Endothelial cell of umbilical vein (primary cell): ENCODE data around the gene SLC6A9. TPM values are rescaled to one million over a fixed set of nuclear protein-coding genes. Genes with fewer than 3 reads are reported as not detected.

Source experiments
- BruUV-seq: library from RNA; stranded (reverse); fragments of 400-500 nt; replicated peaks from 2 replicates; lab custom pipeline; 2021; lab: Mats Ljungman, UMichigan
- CTCF ChIA-PET: fragments of 300-600, 350-600 bp; sonication (Branson Sonifier 250); formaldehyde crosslinking; loops from one replicate; lab custom pipeline; 2021; ENCODE audit warnings: antibody characterized with exemption, inconsistent platforms; lab: Charles Lee
- POLR2A ChIA-PET: fragments of 300-600, 350-600 bp; sonication (Branson Sonifier 250); formaldehyde crosslinking; loops from one replicate; lab custom pipeline; 2021; ENCODE audit warnings: antibody characterized with exemption, inconsistent platforms; lab: Charles Lee
- DNase-seq: peaks from one replicate; pipeline ENCODE4 v3.0.0-alpha.2; 2011; ENCODE audit warnings: low read depth, low spot score
- FAIRE-seq: peaks from 2 replicates; lab custom pipeline; 2011; peaks lifted over from hg19 to GRCh38; lab: Jason Lieb, UNC
- H2AFZ ChIP-seq: 2 replicates; pipeline ENCODE4 v1.6.0; 2012; ENCODE audit warnings: low read depth, low read length, control low read depth, inconsistent platforms
- H3K27ac ChIP-seq: 2 replicates; pipeline ENCODE4 v1.5.1; 2011; ENCODE audit warnings: low read depth, mild to moderate bottlenecking, control low read depth, low read length, moderate library complexity; ENCODE audit not compliant: insufficient read depth
- H3K27me3 ChIP-seq, 2 experiments: 2 replicates each; pipeline versions ENCODE4 v1.6.0 to v1.6.1; 2011; ENCODE audit warnings: low read length in 2 of 2, mixed read lengths in 1 of 2; ENCODE audit not compliant: control insufficient read depth in 2 of 2, insufficient read depth in 2 of 2
- H3K36me3 ChIP-seq, 2 experiments: 2 replicates in 1 of 2; 3 replicates in 1 of 2; pipeline ENCODE4 v1.5.1; 2011; ENCODE audit warnings: low read length in 2 of 2, mild to moderate bottlenecking in 1 of 2, moderate library complexity in 1 of 2; ENCODE audit not compliant: control insufficient read depth in 2 of 2, insufficient read depth in 2 of 2; ENCODE audit errors: extremely low read depth in 1 of 2
- H3K4me1 ChIP-seq: 3 replicates; pipeline ENCODE4 v1.5.1; 2011; ENCODE audit warnings: mild to moderate bottlenecking, low read length; ENCODE audit not compliant: control insufficient read depth, insufficient read depth; ENCODE audit errors: extremely low read depth
- H3K4me2 ChIP-seq: 2 replicates; pipeline ENCODE4 v1.6.1; 2011; ENCODE audit warnings: low read length, control low read depth, mixed read lengths; ENCODE audit not compliant: insufficient read depth
- H3K4me3 ChIP-seq, 3 experiments: fragments of 200-600 bp in 1 of 3; sonication (generic), shearing (Covaris generic) in 1 of 3; replicated peaks in 1 of 3; 2 replicates each; pipeline ENCODE4 v1.5.1; 2011 to 2016; ENCODE audit warnings: control low read depth in 3 of 3, low read length in 3 of 3, mild to moderate bottlenecking in 2 of 3, inconsistent platforms in 1 of 3, low read depth in 1 of 3, moderate library complexity in 1 of 3; ENCODE audit not compliant: insufficient read depth in 1 of 3
- H3K79me2 ChIP-seq: 2 replicates; pipeline ENCODE4 v1.6.0; 2012; ENCODE audit warnings: low read length, inconsistent platforms; ENCODE audit not compliant: control insufficient read depth, insufficient read depth
- H3K9ac ChIP-seq: replicated peaks from 2 replicates; pipeline ENCODE3; 2011; ENCODE audit warnings: low read length, control low read depth; ENCODE audit not compliant: insufficient read depth; ENCODE audit errors: extremely low read depth
- H3K9me1 ChIP-seq: replicated peaks from 3 replicates; pipeline ENCODE4 v1.6.0; 2011; ENCODE audit warnings: mild to moderate bottlenecking, low read length; ENCODE audit not compliant: control insufficient read depth, insufficient read depth; ENCODE audit errors: extremely low read depth
- H3K9me3 ChIP-seq: replicated peaks from 2 replicates; pipeline ENCODE4 v1.5.1; 2012; ENCODE audit warnings: low read length, inconsistent platforms; ENCODE audit not compliant: control insufficient read depth, insufficient read depth
- H4K20me1 ChIP-seq: replicated peaks from 2 replicates; pipeline ENCODE3; 2011; ENCODE audit warnings: mild to moderate bottlenecking, low read length; ENCODE audit not compliant: control insufficient read depth, insufficient read depth; ENCODE audit errors: extremely low read depth
- EZH2 ChIP-seq: IDR thresholded peaks from 2 replicates; pipeline ENCODE4 v1.6.1; 2012; ENCODE audit warnings: borderline replicate concordance, low read depth, mild to moderate bottlenecking, moderate library complexity, low read length, inconsistent platforms; ENCODE audit not compliant: severe bottlenecking
- FOS ChIP-seq: IDR thresholded peaks from 2 replicates; pipeline ENCODE4 v1.6.1; 2011; ENCODE audit warnings: mild to moderate bottlenecking, low read length, moderate library complexity, borderline replicate concordance; ENCODE audit not compliant: insufficient read depth
- GATA2 ChIP-seq: IDR thresholded peaks from 2 replicates; pipeline ENCODE4 v1.7.0; 2011; ENCODE audit warnings: low read depth, mild to moderate bottlenecking, moderate library complexity, mixed read lengths, low read length; ENCODE audit not compliant: insufficient read length, insufficient read depth
- JUN ChIP-seq: IDR thresholded peaks from 2 replicates; pipeline ENCODE4 v1.6.1; 2011; ENCODE audit warnings: borderline replicate concordance, low read depth; ENCODE audit not compliant: insufficient read length, insufficient read depth
- MYC ChIP-seq: IDR thresholded peaks from one replicate; pipeline ENCODE4 v1.6.1; 2011; ENCODE audit warnings: mild to moderate bottlenecking, low read depth, low read length
- POLR2A ChIP-seq: IDR thresholded peaks from 2 replicates; pipeline ENCODE4 v1.6.1; 2012; ENCODE audit warnings: low read depth, mild to moderate bottlenecking, control low read depth, low read length
- POLR2AphosphoS5 ChIP-seq: IDR thresholded peaks from 2 replicates; pipeline ENCODE4 v1.6.1; 2012; ENCODE audit warnings: low read depth, mild to moderate bottlenecking, control low read depth, low read length, moderate library complexity; ENCODE audit not compliant: insufficient read depth
- dilution Hi-C: fragments of 300-500 bp; cut with MboI; formaldehyde crosslinking; loops from one replicate; pipeline ENCODE4 v1.15.0; 2019; ENCODE audit warnings: low sequenced_read_pairs; ENCODE audit not compliant: extremely low pct_ligation_motif_present
- intact Hi-C: fragments of 100-400 bp; cut with micrococcal nuclease; formaldehyde crosslinking; loops from one replicate; pipeline ENCODE4 v1.10.0; 2022
- polyA plus RNA-seq, 4 experiments: library from polyadenylated mRNA; depleted of rRNA in 3 of 4; stranded (reverse) in 3 of 4; unstranded in 1 of 4; fragments of >200 nt; gene quantifications; 2 replicates each; pipeline versions ENCODE4 v1.2.1 to v1.2.3, GENCODE V29; 2011 to 2012; ENCODE audit warnings: missing spikeins in 1 of 4
- total RNA-seq: library from RNA; stranded (reverse); gene quantifications from 2 replicates; pipeline ENCODE4 v1.2.3, GENCODE V29; 2021
- TF ChIP-seq, protein P1 (sequence below): IDR thresholded peaks from 2 replicates; pipeline ENCODE4 v1.6.1; 2011; ENCODE audit not compliant: insufficient read depth, insufficient read length
- TF ChIP-seq, protein P2 (sequence below), 2 donors: IDR thresholded peaks; 1 replicate in 1 of 2; 2 replicates in 1 of 2; pipeline ENCODE4 v1.5.1; 2011; ENCODE audit warnings: low read length in 2 of 2, mild to moderate bottlenecking in 2 of 2, moderate library complexity in 2 of 2, control low read depth in 1 of 2, inconsistent platforms in 1 of 2, low read depth in 1 of 2; ENCODE audit not compliant: insufficient read depth in 1 of 2; ENCODE audit errors: extremely low read depth in 1 of 2

Gene SLC6A9
- total and polyA plus RNA-seq, 2 donors (not counting 3 experiments of a cell fraction or from before 2014, with no cell fraction given) = 0.80 to 1.5 TPM

DNA sequence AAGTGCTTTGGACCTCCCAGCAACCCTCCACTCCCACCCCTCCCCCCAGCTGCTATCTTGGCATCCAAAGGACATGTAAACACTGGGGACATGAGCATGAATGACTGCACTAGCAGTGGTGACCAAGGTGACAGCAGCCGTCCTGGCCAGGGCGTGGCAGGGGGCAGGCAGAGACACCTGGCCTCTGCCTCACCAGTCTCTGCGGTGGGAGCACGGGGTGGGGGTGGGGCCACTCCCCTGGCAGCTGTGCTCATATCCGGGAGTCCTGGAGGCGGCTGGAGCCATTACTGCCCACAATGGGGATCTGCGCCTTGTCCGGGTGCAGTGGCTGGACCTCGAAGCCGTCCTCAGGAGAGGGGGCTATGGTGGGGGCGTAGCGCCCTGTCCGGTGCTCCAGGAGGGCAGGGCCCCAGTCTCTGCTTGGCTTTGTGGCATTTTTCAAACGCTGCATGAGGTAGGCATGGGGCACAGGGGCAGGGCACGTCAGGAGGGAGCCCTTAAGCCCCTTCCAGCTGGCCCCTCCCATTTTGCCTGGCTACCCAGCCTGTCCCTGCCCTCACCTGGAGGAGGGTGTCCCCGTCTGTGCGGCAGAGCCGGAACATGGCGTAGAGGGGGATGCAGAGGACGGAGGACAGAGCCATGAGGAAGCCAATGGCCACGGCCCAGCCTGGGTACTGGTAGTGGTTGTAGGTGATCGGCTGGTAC, 33.8 kb downstream of the SLC6A9 start:
- no peak for FAIRE-seq

DNA sequence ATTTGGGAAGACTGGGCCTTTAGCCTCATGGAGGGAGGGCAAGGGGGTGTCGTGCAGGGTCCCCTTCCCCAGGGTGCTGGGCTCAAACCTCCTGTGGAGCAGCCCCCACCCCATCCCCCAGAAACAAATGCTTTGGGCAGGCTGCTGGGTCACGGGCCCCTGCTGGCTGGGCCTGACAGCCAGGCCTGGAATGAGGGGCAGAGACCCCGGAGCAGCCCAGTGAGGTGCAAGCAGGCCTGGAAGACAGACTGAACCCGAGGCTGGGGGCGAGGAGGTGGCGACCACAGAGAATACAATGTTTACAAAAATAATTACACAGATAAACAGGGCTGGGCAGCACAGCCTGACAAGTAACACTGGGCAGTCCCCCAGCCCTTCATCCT, 34.5 kb downstream of the SLC6A9 start:
- Histone ChIP-seq H3K4me2 (no peak overlapping the region), H3K27ac (no peak overlapping the region), H3K9ac (no peak overlapping the region), H3K27me3 (no peaks in the 10 kb centered on the region), H3K4me3 (no peak overlapping the region), H3K4me1 (peaks cover 4% of the 10 kb centered on the region), H3K9me3 (no peaks in the 10 kb centered on the region), H3K79me2 (no peaks in the 10 kb centered on the region), H4K20me1 (no peaks in the 10 kb centered on the region), H2AFZ (no peak overlapping the region), H3K36me3 (no peaks in the 10 kb centered on the region), H3K9me1 (no peaks in the 10 kb centered on the region)
- TF ChIP-seq, protein P1, sequence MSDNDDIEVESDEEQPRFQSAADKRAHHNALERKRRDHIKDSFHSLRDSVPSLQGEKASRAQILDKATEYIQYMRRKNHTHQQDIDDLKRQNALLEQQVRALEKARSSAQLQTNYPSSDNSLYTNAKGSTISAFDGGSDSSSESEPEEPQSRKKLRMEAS = no peak
- TF ChIP-seq MYC (no peak), FOS (no peak), POLR2A (no peak), EZH2 (no peak), GATA2 (no peak), JUN (no peak)
- TF ChIP-seq, protein P2, sequence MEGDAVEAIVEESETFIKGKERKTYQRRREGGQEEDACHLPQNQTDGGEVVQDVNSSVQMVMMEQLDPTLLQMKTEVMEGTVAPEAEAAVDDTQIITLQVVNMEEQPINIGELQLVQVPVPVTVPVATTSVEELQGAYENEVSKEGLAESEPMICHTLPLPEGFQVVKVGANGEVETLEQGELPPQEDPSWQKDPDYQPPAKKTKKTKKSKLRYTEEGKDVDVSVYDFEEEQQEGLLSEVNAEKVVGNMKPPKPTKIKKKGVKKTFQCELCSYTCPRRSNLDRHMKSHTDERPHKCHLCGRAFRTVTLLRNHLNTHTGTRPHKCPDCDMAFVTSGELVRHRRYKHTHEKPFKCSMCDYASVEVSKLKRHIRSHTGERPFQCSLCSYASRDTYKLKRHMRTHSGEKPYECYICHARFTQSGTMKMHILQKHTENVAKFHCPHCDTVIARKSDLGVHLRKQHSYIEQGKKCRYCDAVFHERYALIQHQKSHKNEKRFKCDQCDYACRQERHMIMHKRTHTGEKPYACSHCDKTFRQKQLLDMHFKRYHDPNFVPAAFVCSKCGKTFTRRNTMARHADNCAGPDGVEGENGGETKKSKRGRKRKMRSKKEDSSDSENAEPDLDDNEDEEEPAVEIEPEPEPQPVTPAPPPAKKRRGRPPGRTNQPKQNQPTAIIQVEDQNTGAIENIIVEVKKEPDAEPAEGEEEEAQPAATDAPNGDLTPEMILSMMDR (IDR thresholded peaks at IDR 0.05; ENCODE audit: extremely low read depth in 1 of 2, insufficient read depth in 1 of 2, low read depth in 1 of 2, low read length in 2 of 2) = no peak
- ChIA-PET CTCF (interaction anchor here (0.6 to 1.9 kb wide), 2 partner anchors 51 to 1231 kb away, joined by 3 to 4 read pairs; no protein-coding TSS in a partner anchor), POLR2A (no interaction called here)
- BruUV-seq = no TSS peak
- FAIRE-seq (no peak), DNase-seq (no peak)
- dilution Hi-C loops = no loop called here
- intact Hi-C loops = no loop called here

More for the DNA sequence above, 33.8 kb downstream of the SLC6A9 start:
- H3K27me3 ChIP-seq = no peaks in the 10 kb centered on the region
- no peaks in the 10 kb centered on the region for H3K79me2 ChIP-seq
- no peak overlapping the region for H3K9ac ChIP-seq
- no peak overlapping the region for H3K27ac ChIP-seq
- no peaks in the 10 kb centered on the region for H3K9me1 ChIP-seq
- TF ChIP-seq POLR2AphosphoS5 = no peak
- TF ChIP-seq EZH2 = no peak
- TF ChIP-seq POLR2A = no peak
- no peak overlapping the region for H3K4me2 ChIP-seq
- no peak overlapping the region for H2AFZ ChIP-seq
- CTCF ChIA-PET = no interaction called here
- dilution Hi-C loops (no loop called here), intact Hi-C loops (no loop called here)
- POLR2A ChIA-PET = no interaction called here
- no peak for DNase-seq
- no peaks in the 10 kb centered on the region for H3K36me3 ChIP-seq
- no peaks in the 10 kb centered on the region for H4K20me1 ChIP-seq
- no peaks in the 10 kb centered on the region for H3K9me3 ChIP-seq
- peaks cover under 1% of the 10 kb centered on the region for H3K4me1 ChIP-seq
- BruUV-seq = no TSS peak
- no peak overlapping the region for H3K4me3 ChIP-seq
